A673 (cell line): ENCODE data around the gene PNN. TPM values are rescaled to one million over a fixed set of nuclear protein-coding genes. Genes with fewer than 3 reads are reported as not detected.

Experiments
- BruUV-seq: library from RNA; stranded (reverse); fragments of 400-500 nt; replicated peaks from 2 replicates; lab custom pipeline; 2021; lab: Mats Ljungman, UMichigan
- CTCF ChIA-PET: fragments of 300-600 bp; sonication (Branson Sonifier 250); formaldehyde crosslinking; loops from one replicate; lab custom pipeline; 2022; ENCODE audit warnings: antibody characterized with exemption; lab: Charles Lee
- POLR2A ChIA-PET: fragments of 300-600 bp; sonication (Branson Sonifier 250); formaldehyde crosslinking; loops from one replicate; lab custom pipeline; 2022; ENCODE audit warnings: antibody characterized with exemption; ENCODE audit not compliant: low non-redundant PET; lab: Charles Lee
- DNase-seq: peaks from one replicate; pipeline ENCODE4 v3.0.0-alpha.2; 2015; ENCODE audit warnings: low spot score
- H3K27ac ChIP-seq: fragments of 200-600 bp; sonication (generic); 2 replicates; pipeline ENCODE4 v1.5.1; 2016; ENCODE audit warnings: mixed run types, low read depth, mild to moderate bottlenecking, mixed read lengths, antibody characterized with exemption, low read length; ENCODE audit not compliant: poor library complexity, severe bottlenecking
- H3K27me3 ChIP-seq: fragments of 200-600 bp; sonication (generic); replicated peaks from 2 replicates; pipeline ENCODE4 v1.6.1; 2017; ENCODE audit warnings: mixed run types, low read depth, mild to moderate bottlenecking, mixed read lengths, antibody characterized with exemption, low read length; ENCODE audit not compliant: insufficient read depth, poor library complexity
- H3K36me3 ChIP-seq: fragments of 200-600 bp; sonication (generic); 2 replicates; pipeline ENCODE4 v1.6.1; 2016; ENCODE audit warnings: mixed run types, mild to moderate bottlenecking, mixed read lengths, antibody characterized with exemption, low read length; ENCODE audit not compliant: insufficient read depth, poor library complexity, severe bottlenecking
- H3K4me1 ChIP-seq: fragments of 200-600 bp; sonication (generic); 2 replicates; pipeline ENCODE4 v1.6.1; 2017; ENCODE audit warnings: mixed run types, mild to moderate bottlenecking, mixed read lengths, antibody characterized with exemption, low read length; ENCODE audit not compliant: insufficient read depth, poor library complexity, severe bottlenecking
- H3K4me3 ChIP-seq: fragments of 200-600 bp; sonication (generic); 2 replicates; pipeline ENCODE4 v1.5.1; 2016; ENCODE audit warnings: low read depth, mixed run types, mild to moderate bottlenecking, mixed read lengths, low read length; ENCODE audit not compliant: poor library complexity, severe bottlenecking
- H3K9me3 ChIP-seq: fragments of 200-600 bp; sonication (generic); 2 replicates; pipeline ENCODE4 v1.6.1; 2016; ENCODE audit warnings: mixed run types, low read depth, mild to moderate bottlenecking, mixed read lengths, antibody characterized with exemption, low read length; ENCODE audit not compliant: poor library complexity, severe bottlenecking
- CTCF ChIP-seq: fragments of 300-800, 200-600 bp; sonication (generic); conservative IDR thresholded peaks from 2 replicates; pipeline ENCODE4 v1.5.1; 2017; ENCODE audit warnings: low read depth, mild to moderate bottlenecking, antibody characterized with exemption, low read length, moderate library complexity, mixed read lengths
- EZH2 ChIP-seq: fragments of 200-600 bp; sonication (generic); IDR thresholded peaks from 2 replicates; pipeline ENCODE4 v1.6.1; 2017; ENCODE audit warnings: borderline replicate concordance, low read depth, mild to moderate bottlenecking, mixed read lengths, antibody characterized with exemption, low read length; ENCODE audit not compliant: poor library complexity, severe bottlenecking
- intact Hi-C: fragments of 100-400 bp; cut with micrococcal nuclease; formaldehyde crosslinking; loops from one replicate; pipeline ENCODE4 v1.10.0; 2022; ENCODE audit not compliant: unreplicated experiment
- total RNA-seq: library from RNA; stranded (reverse); gene quantifications from 2 replicates; pipeline ENCODE4 v1.2.3, GENCODE V29; 2021

Gene PNN
- total RNA-seq, 1 experiment from 2014 or later: 146 TPM

- Histone ChIP-seq H3K4me3 (no peak overlapping the region), H3K4me1 (peaks cover 27% of the 10 kb centered on the region), H3K27me3 (no peaks in the 10 kb centered on the region), H3K36me3 (peaks cover 25% of the 10 kb centered on the region), H3K27ac (no peak overlapping the region), H3K9me3 (no peaks in the 10 kb centered on the region)
- ChIA-PET CTCF (no interaction called here), POLR2A (no interaction called here)
- DNase-seq: no peak
- intact Hi-C loops: loop anchor here (5.0 kb wide), 1 partner anchor 61 kb away; the partner anchor contains the start of gene GEMIN2
- TF ChIP-seq EZH2 (no peak), CTCF (no peak)
- BruUV-seq: no TSS peak
These were observed 1.9 kb upstream of the PNN start for GRCh38 chr14:39173198-39173597.

GRCh38 chr14:39175445-39176262 lies 600 bp downstream of the PNN start:
- DNase-seq: peak; percentile 56
- peak overlapping the region; percentile 96 for H3K27ac ChIP-seq
- ChIA-PET CTCF (no interaction called here), POLR2A (interaction anchor here (0.5 to 0.7 kb wide), 2 partner anchors 10 kb away, joined by 3 to 4 read pairs; no protein-coding TSS in a partner anchor)
- H3K27me3 ChIP-seq: no peaks in the 10 kb centered on the region
- BruUV-seq: TSS peak; percentile 66
- TF ChIP-seq EZH2 (no peak), CTCF (no peak)
- peaks cover 15% of the 10 kb centered on the region for H3K4me1 ChIP-seq
- peak overlapping the region; percentile 89 for H3K4me3 ChIP-seq
- no peaks in the 10 kb centered on the region for H3K9me3 ChIP-seq
- peaks cover 50% of the 10 kb centered on the region for H3K36me3 ChIP-seq
- intact Hi-C loops: loop anchor here (2.0 kb wide), 1 partner anchor 93 kb away; no protein-coding TSS in a partner anchor

- H3K36me3 ChIP-seq: peaks cover 58% of the 10 kb centered on the region
- POLR2A ChIA-PET: no interaction called here
- peaks cover 11% of the 10 kb centered on the region for H3K4me1 ChIP-seq
- intact Hi-C loops: no loop called here
- no peaks in the 10 kb centered on the region for H3K27me3 ChIP-seq
- DNase-seq: no peak
- CTCF ChIA-PET: no interaction called here
- no peaks in the 10 kb centered on the region for H3K9me3 ChIP-seq
- no peak for TF ChIP-seq EZH2
- TF ChIP-seq CTCF: no peak
- H3K27ac ChIP-seq: peak overlapping the region; percentile 96
- no TSS peak for BruUV-seq
- H3K4me3 ChIP-seq: peak overlapping the region; percentile 89
These were observed 1.5 kb downstream of the PNN start for GRCh38 chr14:39176263-39177167.
